RPMI8226 (cell line): ENCODE results near the gene IBSP.

Experiments
- DNase-seq: peaks from one replicate; pipeline ENCODE4 v3.0.0-alpha.2; 2015

Gene IBSP

DNA sequence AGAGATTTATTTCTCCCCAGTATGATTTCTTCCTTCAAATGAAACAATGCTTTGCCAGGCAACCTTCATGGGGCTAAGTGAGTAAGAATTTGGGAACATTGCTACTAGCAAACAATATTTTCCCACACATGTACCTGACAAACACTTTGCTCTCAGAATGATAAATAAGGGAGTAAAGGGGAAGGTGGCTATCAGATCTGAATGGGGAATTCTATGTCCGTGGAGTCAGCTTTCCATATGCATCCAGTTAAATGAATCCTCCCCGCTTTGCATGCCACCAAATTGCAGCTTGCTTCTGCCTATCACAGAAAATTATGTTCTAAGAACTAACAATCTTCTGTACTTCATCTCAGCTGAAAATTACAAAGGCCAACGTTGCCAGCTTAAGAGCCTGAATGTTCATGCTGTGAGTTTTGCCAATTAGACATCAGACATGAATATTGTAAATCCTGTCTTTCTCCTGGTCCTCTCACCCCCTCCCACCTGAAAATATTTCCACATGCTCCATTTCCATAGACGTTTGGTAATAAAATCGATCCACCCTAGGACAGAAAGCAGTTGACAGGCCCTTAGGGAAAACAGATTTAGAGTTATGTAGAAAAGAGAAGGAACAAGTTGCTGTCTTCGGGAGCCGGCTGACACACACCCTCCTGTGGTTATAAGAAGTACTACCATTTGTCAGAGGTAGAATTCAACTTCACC lies 39.7 kb downstream of the IBSP start:
- DNase-seq: peak; percentile 24

DNA sequence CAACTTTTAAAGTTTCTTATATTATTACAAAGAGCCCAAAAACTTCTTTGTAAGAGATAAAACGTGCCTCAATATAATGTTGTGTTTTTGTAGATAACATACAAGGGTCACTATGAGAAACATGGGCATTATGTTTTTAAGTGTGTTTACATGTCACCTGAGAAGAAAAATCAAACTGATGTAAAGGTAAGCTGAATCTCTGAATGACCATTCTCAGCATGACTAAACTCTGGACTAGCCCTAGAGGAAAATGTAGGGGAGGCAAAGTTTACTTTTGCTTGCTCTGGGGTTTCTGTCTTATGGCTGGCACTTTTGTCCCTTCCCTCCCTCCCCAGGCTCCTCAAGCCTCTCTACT lies 40.2 kb downstream of the IBSP start:
- no peak for DNase-seq

DNA sequence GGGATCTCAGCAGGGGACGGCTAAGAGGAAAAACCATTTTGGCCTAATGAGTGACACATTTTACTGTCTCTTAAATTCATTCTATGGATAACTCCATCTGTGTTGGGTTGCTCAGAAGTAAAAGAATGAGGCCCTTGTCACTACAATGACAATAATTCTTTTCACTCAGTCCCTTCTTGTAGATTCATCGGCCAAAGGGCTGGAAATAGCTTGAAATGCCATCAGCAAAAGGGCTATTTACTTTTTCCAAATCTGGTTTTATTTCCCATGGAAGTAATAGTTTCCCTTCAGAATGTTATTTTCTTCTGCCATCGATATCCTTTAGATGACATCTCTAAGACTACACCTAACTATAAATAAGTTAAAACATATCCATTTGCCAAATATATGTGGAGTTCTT lies 40.8 kb downstream of the IBSP start:
- DNase-seq: no peak

DNA sequence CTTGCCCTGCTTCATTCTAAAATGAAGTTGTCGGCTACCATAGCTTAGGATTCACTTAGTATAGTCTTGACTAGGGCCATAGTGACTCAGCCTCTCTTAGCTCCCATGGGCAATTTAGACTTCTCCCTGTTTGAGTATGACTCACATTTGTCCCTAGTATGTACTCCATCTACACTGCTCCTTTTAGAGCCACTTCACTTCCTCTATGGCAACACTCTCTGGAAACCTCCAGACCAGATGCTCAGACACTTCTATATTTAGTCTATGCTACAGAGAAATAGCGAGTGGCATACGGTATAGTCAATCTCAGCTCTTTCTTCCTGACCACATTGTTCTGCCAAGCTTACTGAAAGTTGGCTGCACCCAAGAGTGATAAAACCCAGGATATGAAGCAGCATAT lies 44.6 kb downstream of the IBSP start:
- peak; percentile 80 for DNase-seq

DNA sequence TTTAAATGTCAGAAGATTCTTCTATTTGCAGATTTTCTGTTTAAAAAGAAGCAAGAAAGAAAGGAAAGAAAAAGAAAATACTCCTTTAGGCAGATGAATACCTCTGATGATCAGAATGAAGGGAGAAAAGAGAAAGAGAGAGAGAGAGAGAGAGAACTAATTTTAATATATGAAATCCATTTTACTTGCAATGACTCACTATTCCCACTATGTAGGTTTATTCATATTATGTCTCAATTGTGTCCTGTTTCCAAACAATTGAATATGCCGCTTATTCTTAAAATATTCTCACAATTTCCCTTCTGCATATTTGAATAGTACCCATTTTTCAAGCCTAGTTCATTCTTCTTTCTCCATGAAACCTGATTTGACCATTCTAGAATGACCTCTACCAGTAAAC lies 45.1 kb downstream of the IBSP start:
- DNase-seq: no peak

DNA sequence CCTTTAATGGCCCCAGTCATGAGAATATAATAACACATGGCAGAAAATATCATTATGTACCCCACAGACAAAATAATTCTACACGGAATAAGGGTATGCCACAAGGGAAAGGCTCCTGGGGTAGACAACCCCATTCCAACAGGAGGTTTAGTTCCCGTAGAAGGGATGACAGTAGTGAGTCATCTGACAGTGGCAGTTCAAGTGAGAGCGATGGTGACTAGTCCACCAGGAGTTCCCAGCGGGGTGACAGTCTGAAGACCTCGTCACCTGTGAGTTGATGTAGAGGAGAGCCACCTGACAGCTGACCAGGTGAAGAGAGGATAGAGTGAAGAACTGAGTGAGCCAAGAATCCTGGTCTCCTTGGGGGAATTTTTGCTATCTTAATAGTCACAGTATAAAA lies 46.9 kb downstream of the IBSP start:
- DNase-seq: no peak

DNA sequence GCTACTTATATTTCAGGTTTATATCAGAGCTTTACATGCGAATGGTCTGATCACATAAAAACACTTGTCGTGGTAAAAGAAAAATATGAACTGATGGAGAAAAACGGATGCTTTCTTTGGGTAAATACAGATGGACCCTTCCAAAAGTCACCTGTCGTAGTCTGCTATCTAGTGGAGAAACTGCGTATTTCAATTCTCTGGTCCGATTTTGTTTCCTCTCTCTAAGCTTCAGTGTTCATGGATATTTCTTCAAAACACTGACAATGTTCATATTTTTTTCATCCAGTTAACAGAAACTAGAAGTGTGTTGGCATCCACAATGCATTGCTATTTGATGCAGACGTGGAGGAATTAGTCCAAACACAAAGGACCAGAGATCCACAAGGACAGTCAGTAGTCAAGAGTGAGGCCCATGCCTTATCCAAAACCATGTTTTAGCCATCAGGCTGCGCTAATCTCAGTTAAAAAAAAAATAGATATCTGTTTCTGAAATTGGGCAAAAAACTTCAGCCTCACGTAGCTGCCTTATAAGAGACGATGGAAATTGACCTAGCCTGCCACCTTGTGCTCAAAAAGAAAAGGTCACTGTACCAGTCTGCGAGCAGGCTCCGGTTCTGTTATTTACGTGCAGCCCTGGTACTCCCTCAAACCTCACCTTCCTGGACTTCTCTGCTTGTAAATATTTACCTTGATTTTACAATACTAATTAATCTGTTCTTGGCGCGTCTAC lies 49.4 kb downstream of the IBSP start:
- DNase-seq: peak; percentile 64

DNA sequence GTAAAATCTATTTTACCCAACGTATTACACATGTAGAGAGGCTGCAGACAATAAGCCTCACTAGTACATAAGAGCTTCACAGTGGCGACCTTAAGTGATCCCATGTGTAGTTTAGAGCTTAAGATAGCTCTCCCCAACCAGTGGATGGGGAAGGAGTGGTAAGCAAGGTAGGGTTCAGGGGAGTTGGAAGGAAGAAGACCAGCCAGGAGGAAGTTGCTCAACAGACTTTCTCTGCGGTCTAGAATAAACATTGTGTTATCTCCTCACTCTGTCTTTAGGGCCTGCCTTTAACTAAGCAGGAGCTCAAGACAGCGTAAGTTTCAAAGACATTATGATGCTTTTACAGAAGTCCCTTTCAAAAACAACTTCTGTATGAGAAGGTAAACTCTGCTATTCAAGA lies 50.3 kb downstream of the IBSP start:
- no peak for DNase-seq

DNA sequence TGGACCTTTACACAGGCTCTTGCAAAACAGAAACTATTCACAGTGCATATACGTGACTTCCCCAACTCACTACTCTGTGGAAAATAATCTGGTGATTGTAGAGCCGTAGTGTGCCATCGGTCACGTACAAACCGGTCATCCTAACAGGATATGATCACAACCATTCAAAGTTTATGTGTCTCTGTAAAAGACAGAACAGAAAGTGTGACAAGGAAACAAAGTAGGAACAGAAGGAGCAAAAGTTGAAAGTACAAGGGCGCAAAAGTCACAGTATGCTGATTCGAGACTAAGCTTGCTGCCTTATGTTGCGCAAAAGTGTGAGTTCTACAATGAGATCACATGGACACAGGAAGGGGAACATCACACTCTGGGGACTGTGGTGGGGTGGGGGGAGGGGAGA lies 52.0 kb downstream of the IBSP start:
- no peak for DNase-seq

DNA sequence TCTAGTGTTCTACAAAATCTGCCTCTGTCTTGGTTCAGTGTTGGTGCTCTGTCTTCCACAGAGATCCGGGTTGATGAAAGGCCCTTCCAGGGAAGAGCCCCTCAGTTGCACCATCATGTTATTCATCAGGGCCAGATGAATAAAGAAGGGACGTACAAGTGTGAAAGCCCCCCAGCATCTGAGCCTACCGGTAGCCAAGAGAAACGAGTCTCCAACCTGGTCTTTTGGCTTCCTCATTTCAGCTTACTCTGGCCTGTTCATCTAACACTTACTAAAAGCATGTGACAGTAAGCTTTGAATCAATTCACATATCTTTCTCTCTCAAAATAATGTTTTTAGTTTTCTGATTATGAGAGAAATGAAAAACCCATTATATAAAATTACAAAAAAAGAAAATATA lies 52.6 kb downstream of the IBSP start:
- no peak for DNase-seq

DNA sequence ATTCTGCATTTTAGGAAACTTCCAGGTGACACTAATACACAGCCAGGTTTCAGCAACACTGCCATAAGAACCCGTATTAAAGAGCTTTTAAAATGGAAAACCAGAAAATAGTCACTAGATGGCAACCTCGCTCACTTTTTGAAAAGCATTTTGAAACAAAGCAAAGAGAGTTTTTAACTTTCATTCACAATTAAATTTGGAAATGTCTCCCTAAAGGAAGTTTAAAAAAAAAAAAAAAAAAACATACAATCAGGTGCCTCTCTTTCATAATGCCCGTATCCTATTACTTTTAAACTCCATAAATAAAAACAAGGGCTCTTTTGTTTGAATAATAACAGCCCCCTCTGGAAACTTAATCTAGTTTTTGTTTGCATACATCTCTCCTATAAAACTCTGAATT lies 53.8 kb downstream of the IBSP start:
- DNase-seq: peak; percentile 53

DNA sequence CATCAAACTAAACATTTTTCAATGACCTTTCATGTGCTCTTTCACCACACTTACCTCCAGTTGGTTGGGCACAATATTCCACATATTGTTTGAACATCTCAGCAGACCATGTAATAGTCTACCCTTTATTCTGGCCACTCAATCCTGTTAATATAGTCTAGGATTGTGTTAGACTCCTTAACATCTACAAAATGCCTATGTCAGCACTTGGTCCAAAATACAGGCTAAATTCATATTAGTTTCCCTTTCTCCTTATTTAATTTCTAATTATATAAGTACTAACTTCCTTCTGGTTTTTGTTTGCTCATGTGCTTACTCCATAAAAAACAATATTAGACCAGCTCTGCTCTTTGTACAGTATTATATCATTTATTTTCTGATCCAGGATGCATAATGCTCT lies 54.5 kb downstream of the IBSP start:
- DNase-seq: no peak

DNA sequence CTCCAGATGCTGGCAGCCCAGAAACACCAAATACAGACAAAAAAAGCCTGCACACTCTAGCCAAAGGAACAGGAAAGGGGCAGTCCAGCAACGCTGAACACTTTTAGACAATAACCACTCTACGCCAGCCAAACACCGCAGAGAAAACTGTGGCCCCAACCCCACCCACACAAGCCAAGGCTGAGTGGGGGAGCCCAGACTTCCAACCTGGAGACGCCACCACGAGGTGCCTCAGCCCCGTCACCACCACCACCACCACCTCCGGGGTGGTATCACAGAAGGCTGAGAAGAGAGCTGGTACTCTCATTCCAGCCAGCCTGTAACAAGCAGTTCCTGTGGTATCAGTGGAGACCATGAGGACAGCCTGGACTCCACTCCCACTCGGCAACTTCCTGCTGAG lies 56.2 kb downstream of the IBSP start:
- no peak for DNase-seq

DNA sequence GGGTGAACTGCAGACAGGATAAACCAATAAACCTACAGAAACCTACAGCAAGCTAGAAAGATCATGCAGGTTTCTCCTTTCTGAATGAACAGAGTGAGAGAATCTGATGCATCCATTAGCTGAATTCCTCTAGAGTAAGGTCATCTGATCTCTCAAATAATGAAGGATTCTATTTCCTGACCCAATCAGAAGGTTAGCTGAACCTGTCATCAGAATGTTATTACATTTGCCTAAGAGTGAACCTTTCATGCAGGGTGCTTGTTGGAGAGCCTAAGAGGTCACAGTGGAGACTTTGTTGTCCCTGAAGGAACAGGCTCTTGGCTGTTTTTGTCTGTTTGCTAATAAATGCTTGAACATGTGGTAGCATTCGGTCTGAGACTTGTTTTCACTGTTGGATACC lies 57.5 kb downstream of the IBSP start:
- no peak for DNase-seq

DNA sequence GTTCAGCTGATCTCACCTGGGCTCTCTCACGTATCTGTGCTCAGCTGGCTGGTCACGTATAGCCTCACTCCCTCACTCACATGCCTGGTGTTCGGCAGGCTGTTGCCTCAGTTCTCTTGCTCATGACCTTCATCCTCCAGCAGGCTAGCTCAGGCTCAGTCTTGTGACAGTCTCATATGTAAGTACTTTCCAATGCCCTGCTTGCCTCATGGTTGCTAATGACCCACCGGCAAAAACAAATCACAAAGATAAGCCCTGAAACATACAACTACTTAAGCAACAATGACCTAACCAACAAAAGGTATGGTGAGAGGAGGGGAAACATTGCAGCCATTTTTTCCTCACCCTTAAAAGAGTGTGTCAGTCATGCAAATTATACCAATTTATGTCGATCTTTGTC lies 58.4 kb downstream of the IBSP start:
- no peak for DNase-seq
